K562 (cell line): Measurements from ENCODE around the gene SLC44A5. TPM values are rescaled to one million over a fixed set of nuclear protein-coding genes. Genes with fewer than 3 reads are reported as not detected.

ENCODE experiments used
- DNMT1 ChIP-seq: fragments of 450-650 bp; IDR thresholded peaks from 2 replicates; pipeline ENCODE4 v1.6.1; 2016; ENCODE audit warnings: antibody characterized with exemption, mild to moderate bottlenecking
- ESRRB ChIP-seq: fragments of 250-450 bp; sonication (Bioruptor Pico); IDR thresholded peaks from 2 replicates; pipeline ENCODE4 v1.5.0; 2020; ENCODE audit warnings: mild to moderate bottlenecking, moderate library complexity, borderline replicate concordance
- FOXJ3 ChIP-seq: sonication (generic); formaldehyde crosslinking; IDR thresholded peaks from 2 replicates; pipeline ENCODE4 v1.4.0; 2020; ENCODE audit warnings: mild to moderate bottlenecking, missing genetic modification reagents
- MCM2 ChIP-seq: fragments of 450-650 bp; IDR thresholded peaks from 2 replicates; pipeline ENCODE4 v1.6.1; 2017; ENCODE audit warnings: low read depth, mild to moderate bottlenecking
- NR1H2 ChIP-seq: sonication (generic); formaldehyde crosslinking; IDR thresholded peaks from 2 replicates; pipeline ENCODE4 v1.4.0; 2020; ENCODE audit warnings: mild to moderate bottlenecking, missing genetic modification reagents
- NR4A1 ChIP-seq, 2 experiments: fragments of 250-450 bp in 1 of 2; fragments of 450-650 bp in 1 of 2; sonication (Bioruptor Pico) in 1 of 2; IDR thresholded peaks; 2 replicates each; pipeline versions ENCODE4 v1.4.0 to v1.6.1; 2016 to 2020; ENCODE audit warnings: mild to moderate bottlenecking in 2 of 2, missing compliant biosample characterization in 1 of 2, missing genetic modification characterization in 1 of 2, moderate library complexity in 1 of 2
- POLR2AphosphoS2 ChIP-seq: IDR thresholded peaks from 2 replicates; pipeline ENCODE4 v1.6.1; 2012; ENCODE audit warnings: low read length, improper control_type of control experiment
- POLR2H ChIP-seq: IDR thresholded peaks from 2 replicates; pipeline ENCODE4 v1.6.1; 2016; ENCODE audit warnings: missing genetic modification characterization, low read depth, mild to moderate bottlenecking, control low read depth, missing compliant biosample characterization, moderate library complexity
- RAD21 ChIP-seq, 2 experiments: fragments of 250-450 bp in 1 of 2; fragments of 450-650 bp in 1 of 2; sonication (Bioruptor Pico) in 1 of 2; formaldehyde crosslinking in 1 of 2; IDR thresholded peaks in 1 of 2; conservative IDR thresholded peaks in 1 of 2; 2 replicates each; pipeline versions ENCODE4 v1.4.0 to v1.8.0; 2020 to 2022; ENCODE audit warnings: mild to moderate bottlenecking in 2 of 2, moderate library complexity in 1 of 2
- RFX5 ChIP-seq: IDR thresholded peaks from 2 replicates; pipeline ENCODE4 v1.6.1; 2011; ENCODE audit warnings: low read depth, mild to moderate bottlenecking, improper control_type of control experiment, low read length
- SIRT6 ChIP-seq: IDR thresholded peaks from one replicate; pipeline ENCODE4 v1.6.1; 2012; ENCODE audit warnings: low read depth, mild to moderate bottlenecking, control low read depth, inconsistent platforms, low read length, moderate library complexity
- TARDBP ChIP-seq: fragments of 450-650 bp; IDR thresholded peaks from 2 replicates; pipeline ENCODE4 v1.6.1; 2016
- TEAD2 ChIP-seq: fragments of 450-650 bp; IDR thresholded peaks from 2 replicates; pipeline ENCODE4 v1.6.1; 2016; ENCODE audit warnings: missing genetic modification characterization, control low read depth, missing compliant biosample characterization
- TEAD4 ChIP-seq, 2 experiments: sonication (generic) in 1 of 2; formaldehyde crosslinking in 1 of 2; IDR thresholded peaks; 2 replicates each; pipeline versions ENCODE4 v1.6.1 to v1.8.0; 2012 to 2022; ENCODE audit warnings: borderline replicate concordance in 1 of 2, inconsistent platforms in 1 of 2, low read length in 1 of 2, mild to moderate bottlenecking in 1 of 2, missing genetic modification reagents in 1 of 2
- XRCC3 ChIP-seq: fragments of 450-650 bp; IDR thresholded peaks from 2 replicates; pipeline ENCODE4 v1.6.1; 2017; ENCODE audit warnings: mild to moderate bottlenecking, moderate library complexity
- ZBTB17 ChIP-seq: fragments of 450-650 bp; formaldehyde crosslinking; IDR thresholded peaks from 2 replicates; pipeline ENCODE4 v1.4.0; 2020; ENCODE audit warnings: mild to moderate bottlenecking
- ZKSCAN8 ChIP-seq: fragments of 200-800 bp; sonication (Bioruptor generic); IDR thresholded peaks from 2 replicates; pipeline ENCODE4 v1.6.1; 2016; ENCODE audit warnings: missing genetic modification characterization, missing compliant biosample characterization
- ZNF668 ChIP-seq: fragments of 250-450 bp; sonication (Bioruptor Pico); IDR thresholded peaks from 2 replicates; pipeline ENCODE4 v1.8.0; 2022; ENCODE audit warnings: mild to moderate bottlenecking, inconsistent platforms
- polyA plus RNA-seq, 8 experiments: library from polyadenylated mRNA; depleted of rRNA in 4 of 8; stranded (reverse) in 5 of 8; unstranded in 3 of 8; fragments of >200 nt; fragmentation: Nextera tagmentation in 2 of 8; fragmentation: Illumina TruSeq in 1 of 8; extraction: Ambion mirVana in 2 of 8; extraction: Trizol in 1 of 8; gene quantifications; 2 replicates each; pipeline versions ENCODE4 v1.2.1 to v1.2.3, GENCODE V29; 2011 to 2014; ENCODE audit warnings: inconsistent platforms in 1 of 8, missing spikeins in 1 of 8
- total RNA-seq, 7 experiments: library from RNA; depleted of rRNA in 6 of 7; stranded (reverse); fragments of >200 nt in 6 of 7; fragmentation: Illumina TruSeq in 2 of 7; extraction: Trizol in 2 of 7; gene quantifications; 2 replicates each; pipeline versions ENCODE4 v1.2.1 to v1.2.3, GENCODE V29; 2011 to 2021; ENCODE audit warnings: low replicate concordance in 1 of 7
- TF ChIP-seq, protein P1 (sequence below): fragments of 200-800 bp; sonication (Bioruptor generic); IDR thresholded peaks from 2 replicates; pipeline ENCODE4 v1.6.1; 2016; ENCODE audit warnings: missing genetic modification characterization, missing compliant biosample characterization

The SLC44A5 gene
- total and polyA plus RNA-seq, 9 of the 15 experiments (the other 6 are each of a cell fraction or from before 2014, with no cell fraction given): 1.2 to 10.1 (median 3.2) TPM

- TF ChIP-seq, protein P1, sequence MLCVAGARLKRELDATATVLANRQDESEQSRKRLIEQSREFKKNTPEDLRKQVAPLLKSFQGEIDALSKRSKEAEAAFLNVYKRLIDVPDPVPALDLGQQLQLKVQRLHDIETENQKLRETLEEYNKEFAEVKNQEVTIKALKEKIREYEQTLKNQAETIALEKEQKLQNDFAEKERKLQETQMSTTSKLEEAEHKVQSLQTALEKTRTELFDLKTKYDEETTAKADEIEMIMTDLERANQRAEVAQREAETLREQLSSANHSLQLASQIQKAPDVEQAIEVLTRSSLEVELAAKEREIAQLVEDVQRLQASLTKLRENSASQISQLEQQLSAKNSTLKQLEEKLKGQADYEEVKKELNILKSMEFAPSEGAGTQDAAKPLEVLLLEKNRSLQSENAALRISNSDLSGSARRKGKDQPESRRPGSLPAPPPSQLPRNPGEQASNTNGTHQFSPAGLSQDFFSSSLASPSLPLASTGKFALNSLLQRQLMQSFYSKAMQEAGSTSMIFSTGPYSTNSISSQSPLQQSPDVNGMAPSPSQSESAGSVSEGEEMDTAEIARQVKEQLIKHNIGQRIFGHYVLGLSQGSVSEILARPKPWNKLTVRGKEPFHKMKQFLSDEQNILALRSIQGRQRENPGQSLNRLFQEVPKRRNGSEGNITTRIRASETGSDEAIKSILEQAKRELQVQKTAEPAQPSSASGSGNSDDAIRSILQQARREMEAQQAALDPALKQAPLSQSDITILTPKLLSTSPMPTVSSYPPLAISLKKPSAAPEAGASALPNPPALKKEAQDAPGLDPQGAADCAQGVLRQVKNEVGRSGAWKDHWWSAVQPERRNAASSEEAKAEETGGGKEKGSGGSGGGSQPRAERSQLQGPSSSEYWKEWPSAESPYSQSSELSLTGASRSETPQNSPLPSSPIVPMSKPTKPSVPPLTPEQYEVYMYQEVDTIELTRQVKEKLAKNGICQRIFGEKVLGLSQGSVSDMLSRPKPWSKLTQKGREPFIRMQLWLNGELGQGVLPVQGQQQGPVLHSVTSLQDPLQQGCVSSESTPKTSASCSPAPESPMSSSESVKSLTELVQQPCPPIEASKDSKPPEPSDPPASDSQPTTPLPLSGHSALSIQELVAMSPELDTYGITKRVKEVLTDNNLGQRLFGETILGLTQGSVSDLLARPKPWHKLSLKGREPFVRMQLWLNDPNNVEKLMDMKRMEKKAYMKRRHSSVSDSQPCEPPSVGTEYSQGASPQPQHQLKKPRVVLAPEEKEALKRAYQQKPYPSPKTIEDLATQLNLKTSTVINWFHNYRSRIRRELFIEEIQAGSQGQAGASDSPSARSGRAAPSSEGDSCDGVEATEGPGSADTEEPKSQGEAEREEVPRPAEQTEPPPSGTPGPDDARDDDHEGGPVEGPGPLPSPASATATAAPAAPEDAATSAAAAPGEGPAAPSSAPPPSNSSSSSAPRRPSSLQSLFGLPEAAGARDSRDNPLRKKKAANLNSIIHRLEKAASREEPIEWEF: no peak
- TF ChIP-seq ZBTB17 (CRISPR knock-in tag) (no peak), ZNF668 (no peak), RFX5 (no peak), ZKSCAN8 (CRISPR knock-in tag) (no peak), POLR2H (no peak), ESRRB (CRISPR knock-in tag) (no peak), RAD21 (CRISPR knock-in tag; conservative IDR thresholded peaks at IDR 0.05 in 1 of 2, IDR thresholded peaks at IDR 0.05 in 1 of 2) (peak; percentile 65 to 86), POLR2AphosphoS2 (no peak), FOXJ3 (CRISPR knock-in tag) (no peak), TARDBP (no peak), TEAD2 (tag) (peak; percentile 87), TEAD4 (IDR thresholded peaks at IDR 0.05; ENCODE audit: low read length) (peak; percentile 63), TEAD4 (CRISPR knock-in tag; IDR thresholded peaks at IDR 0.05; ENCODE audit: borderline replicate concordance) (no peak), MCM2 (no peak), NR1H2 (CRISPR knock-in tag) (no peak), DNMT1 (no peak), SIRT6 (no peak), NR4A1 (CRISPR knock-in tag; IDR thresholded peaks at IDR 0.05) (no peak), NR4A1 (tag; IDR thresholded peaks at IDR 0.05) (no peak), XRCC3 (no peak)
Observed at GRCh38 chr1:75233302-75233929, 377.5 kb downstream of the SLC44A5 start (continued).
